ENCODE measurements around the gene DNAJB1.
"Not testable (repeated sequence)": the region's sequence is repeated elsewhere in the genome, so short reads cannot be mapped to it uniquely, and the experiment has no call there.

Gene DNAJB1

DNA sequence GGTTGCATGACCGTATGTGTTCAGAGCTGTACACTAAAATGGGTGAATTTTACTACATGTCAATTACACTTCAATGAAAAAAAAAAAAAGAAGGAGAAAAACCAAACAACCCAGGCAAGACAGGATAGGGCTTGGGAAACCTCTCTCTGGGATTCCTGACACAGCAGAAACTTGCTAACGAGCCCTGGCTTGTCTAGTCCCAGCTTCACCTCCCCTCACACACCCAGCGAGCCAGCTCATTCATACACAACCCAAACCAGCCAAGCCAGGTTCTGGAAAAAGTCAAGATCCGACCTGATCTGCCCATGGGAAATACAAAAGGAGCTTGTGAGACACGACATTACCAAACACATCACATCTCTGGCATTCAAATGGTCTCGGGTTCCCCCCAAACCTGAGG lies 7.5 kb upstream of the DNAJB1 start:
- in situ Hi-C loops (cut with HindIII; ENCODE audit: low sequenced_read_pairs): no loop called here

DNA sequence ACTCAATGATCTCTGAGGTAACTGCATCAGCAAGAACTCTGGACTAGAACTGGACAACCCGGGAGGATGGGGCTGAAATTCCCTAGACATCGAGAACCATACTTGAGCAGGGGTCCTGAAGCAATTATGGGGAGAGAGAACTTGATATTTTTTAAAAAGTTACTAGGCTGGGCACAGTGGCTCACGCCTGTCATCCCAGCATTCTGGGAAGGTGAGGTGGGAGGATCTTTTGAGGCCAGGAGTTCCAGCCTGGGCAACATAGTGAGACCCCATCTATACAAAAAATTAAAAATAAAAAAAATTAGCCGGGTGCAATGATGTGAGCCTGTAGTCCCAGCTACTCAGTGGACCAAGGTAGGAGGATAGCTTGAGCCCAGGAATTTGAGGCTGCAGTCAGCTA lies 2.3 kb upstream of the DNAJB1 start:
- in situ Hi-C loops (cut with HindIII; ENCODE audit: low sequenced_read_pairs): no loop called here

DNA sequence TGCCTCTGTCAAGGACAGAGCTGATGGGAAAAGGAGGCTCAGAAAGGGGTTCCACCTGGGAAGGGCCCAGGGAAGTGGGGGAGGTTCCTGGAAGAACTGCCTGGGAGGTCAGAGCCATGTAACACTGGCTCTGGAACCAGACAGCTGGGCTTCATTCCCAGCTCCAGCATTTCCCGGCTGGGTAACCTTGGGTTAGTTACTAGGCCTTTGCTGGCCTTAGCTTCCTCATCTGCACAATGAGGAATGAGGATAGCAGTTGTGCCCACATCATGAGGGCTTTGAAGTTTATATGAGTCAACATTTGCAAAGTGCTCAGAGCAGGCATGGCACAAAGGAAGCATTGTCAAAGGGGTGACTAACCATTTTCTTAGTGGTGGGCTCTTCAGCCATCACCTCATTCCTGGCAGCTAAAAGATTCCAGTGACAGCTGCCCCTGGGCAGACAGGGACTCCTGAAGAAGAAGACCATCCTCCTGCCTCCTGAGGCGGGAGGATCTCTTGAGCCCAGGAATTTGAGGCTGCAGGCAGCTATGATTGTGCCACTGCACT lies 1.7 kb upstream of the DNAJB1 start:
- in situ Hi-C loops (cut with HindIII; ENCODE audit: low sequenced_read_pairs): no loop called here

DNA sequence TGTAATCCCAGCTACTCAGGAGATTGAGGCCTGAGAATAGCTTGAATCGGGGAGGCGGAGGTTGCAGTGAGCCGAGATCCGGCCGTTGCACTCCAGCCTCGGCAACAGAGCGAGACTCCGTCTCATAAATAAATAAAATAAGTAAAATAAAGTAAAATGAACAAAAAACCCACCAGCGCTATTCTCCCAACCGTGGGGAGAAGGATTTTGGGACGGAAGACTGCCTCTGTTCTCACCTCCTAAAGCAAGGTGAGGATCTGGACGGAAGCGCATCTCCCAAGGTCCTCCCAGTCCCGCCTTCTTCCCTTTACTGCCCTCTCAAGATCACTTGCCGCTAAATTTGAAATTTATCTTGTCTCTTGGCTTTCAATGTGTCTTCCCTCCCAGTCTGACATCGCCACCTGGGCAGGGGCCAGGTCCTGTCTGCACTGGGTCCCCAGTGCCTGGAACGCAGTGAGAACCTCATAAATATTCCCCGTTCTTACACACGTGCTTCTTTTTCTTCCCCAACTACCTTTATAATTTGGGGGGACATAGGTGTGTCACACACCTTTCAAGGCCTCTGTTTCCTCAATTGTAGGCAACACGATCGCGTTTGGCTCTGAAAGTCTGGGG lies 1.2 kb upstream of the DNAJB1 start:
- in situ Hi-C loops (cut with HindIII; ENCODE audit: low sequenced_read_pairs): no loop called here

DNA sequence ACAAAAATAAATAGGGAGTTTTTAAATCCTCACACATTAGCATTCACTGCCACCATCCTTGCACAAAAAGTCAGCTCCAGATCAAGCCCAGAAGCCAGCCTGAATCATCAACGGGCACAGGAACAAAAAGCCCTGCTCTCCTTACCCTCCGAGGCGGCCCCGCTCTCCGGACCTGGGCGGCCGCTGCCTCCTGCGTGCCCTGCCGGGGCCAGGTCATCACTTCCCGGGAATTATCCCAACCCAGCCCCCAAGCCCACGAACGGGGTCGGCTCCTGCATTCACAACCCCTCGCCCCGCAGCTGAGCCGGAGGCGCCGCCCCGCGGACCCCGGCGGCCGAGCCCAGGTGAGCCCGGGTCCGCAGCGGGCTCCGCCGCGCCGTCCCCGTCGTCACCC lies 754 bp downstream of the DNAJB1 start:
- in situ Hi-C loops (cut with HindIII; ENCODE audit: low sequenced_read_pairs): no loop called here

DNA sequence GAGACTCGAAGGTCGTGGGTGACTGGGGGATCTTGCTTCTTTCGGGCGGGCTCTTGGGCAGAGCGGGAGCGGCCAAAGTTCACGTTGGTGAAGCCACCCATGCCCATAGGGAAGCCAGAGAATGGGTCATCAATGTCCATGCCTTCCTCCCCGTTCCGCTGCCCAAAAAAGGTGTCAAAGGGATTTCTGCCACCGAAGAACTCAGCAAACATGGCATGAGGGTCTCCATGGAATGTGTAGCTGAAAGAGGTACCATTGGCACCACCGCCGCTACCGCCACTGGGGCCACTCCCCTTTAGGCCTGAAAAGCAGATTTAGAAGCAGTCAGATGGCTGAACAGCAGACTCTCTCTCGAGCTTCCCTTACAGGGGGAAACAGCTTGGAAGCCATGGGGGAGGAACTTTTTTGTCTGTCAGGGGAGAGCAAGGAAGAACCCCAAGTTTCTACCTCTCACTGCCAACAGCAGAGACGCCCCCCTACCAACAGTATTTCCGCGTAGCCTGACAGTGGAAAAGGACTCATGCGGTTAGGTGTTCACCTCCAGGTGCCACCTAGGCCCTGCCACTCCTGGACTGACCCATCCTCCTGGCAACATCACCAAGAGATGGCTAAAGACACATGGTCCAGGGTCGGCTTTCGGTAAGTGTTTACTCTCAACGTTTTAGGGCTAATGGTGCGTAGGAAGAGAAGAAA lies 1.3 kb downstream of the DNAJB1 start:
- in situ Hi-C loops (cut with HindIII; ENCODE audit: low sequenced_read_pairs): no loop called here

DNA sequence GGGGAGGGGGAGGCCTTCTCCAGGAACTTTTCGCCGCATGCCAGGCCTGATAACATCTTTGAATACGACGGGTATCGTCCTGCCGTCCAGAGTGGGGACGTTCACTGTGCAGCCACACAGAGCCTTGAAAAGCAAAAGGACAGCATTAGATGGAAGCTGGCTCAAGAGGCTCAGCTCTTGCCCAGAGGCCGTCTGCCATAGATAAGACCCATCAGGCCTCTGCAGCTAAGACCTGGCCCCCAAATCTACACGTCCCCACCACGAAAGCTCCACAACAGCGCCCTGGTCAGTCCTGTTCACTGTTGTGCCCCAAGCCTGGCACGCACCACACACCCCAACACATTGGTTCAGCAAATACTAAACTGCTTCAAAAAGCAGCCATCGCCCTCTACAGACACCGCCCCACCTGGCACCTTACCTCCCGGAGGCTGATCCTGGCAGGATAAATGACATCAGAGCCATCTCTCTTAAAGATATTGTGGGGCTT lies 2.1 kb downstream of the DNAJB1 start:
- in situ Hi-C loops (cut with HindIII; ENCODE audit: low sequenced_read_pairs): no loop called here

DNA sequence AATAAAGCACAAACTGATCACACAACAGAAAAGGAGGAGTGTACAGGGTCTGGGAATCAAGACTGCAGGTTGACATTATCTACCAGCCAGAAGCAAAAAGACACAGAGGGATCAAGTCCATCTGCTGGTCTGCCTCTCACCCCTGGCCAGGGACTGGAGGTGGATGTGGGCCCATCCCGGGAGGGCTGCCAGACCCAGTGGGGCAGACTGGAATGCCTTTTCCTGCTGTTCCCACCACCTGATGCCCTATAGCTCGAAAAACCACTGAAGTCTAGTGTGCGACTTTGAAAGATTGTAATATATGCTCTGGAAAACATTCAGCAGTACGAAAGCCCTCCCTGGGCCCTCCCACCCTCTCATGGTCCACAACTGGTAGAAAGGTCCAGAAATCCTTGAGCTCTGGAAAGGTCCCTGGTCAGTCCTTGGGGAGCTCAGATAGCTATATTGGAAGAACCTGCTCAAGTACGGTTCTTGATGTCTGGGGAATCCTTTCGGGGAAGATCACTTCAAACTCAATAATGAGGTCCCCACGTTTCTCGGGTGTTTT lies 2.6 kb downstream of the DNAJB1 start:
- in situ Hi-C loops (cut with HindIII; ENCODE audit: low sequenced_read_pairs): no loop called here

DNA sequence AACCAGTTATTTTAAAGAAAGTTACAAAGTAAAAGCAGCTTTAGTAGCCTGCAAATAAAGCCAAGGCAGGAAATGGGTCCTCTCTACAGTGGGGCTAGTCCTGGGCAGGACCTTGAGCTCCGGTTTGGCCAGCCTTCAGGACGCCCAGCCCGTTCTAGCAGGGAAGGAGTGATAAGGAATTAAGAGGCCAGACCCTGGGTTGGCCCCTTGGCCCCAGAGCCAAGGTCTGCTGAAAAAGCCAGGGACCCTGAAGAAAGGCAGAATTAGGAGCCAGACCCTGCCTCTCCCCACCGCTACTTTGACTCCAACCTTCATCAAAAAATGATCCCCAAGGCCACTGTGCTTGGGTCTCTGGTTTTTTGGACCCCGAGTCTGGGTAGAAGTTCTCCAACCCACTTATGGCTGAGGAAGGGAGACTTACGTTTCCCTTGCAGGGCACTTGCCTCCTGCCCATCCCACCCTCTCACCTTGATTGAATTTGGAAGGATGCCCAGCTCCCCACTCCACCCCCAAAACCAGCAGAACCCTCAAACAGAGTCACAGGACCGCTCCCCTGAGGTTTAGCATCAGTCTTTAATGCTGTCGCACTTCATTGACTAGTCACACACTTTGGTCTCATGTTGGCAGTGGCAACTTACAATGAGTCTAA lies 3.9 kb downstream of the DNAJB1 start:
- in situ Hi-C loops (cut with HindIII; ENCODE audit: low sequenced_read_pairs): no loop called here

DNA sequence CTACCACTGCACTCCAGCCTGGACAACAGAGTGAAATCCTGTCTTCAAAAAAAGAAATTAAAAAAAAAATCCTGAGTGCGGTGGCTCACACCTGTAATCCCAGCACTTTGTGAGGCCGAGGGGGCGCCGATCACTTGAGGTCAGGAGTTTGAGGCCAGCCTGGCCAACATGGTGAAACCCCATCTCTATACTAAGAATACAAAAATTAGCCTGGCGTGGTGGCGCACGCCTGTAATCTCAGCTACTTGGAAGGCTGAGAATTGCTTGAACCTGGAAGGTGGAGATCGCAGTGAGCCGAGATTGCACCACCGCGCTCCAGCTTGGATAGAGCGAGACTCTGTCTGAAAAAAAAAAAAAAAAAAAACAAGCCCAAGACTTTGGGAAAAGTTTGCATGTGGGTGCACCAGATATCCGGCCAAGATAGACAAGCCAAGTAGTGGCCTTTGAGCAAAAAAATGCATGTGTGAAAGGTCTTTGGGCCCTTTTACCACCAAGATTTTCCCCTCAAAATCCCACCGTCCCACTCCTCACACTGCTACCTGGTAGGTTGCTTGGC lies 5.7 kb downstream of the DNAJB1 start:
- in situ Hi-C loops (cut with HindIII; ENCODE audit: low sequenced_read_pairs): no loop called here

DNA sequence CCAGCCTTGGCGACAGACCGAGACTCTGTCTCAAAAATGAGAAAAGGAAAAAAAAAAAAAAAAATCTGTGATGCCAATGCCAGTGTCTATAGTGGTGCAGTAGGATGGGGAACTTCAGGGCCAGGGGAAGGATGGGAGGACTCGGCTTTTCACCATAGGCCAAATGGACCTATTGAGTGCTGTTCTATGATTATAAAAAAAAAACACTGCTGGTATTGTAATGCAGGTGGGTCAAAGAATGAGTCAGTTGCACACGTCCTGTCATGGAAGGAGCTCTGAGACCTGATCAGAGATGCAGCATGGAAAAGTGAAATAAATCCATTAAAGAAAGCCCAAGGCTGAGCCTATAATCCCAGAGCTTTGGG lies 7.0 kb downstream of the DNAJB1 start:
- in situ Hi-C loops (cut with HindIII; ENCODE audit: low sequenced_read_pairs): no loop called here

DNA sequence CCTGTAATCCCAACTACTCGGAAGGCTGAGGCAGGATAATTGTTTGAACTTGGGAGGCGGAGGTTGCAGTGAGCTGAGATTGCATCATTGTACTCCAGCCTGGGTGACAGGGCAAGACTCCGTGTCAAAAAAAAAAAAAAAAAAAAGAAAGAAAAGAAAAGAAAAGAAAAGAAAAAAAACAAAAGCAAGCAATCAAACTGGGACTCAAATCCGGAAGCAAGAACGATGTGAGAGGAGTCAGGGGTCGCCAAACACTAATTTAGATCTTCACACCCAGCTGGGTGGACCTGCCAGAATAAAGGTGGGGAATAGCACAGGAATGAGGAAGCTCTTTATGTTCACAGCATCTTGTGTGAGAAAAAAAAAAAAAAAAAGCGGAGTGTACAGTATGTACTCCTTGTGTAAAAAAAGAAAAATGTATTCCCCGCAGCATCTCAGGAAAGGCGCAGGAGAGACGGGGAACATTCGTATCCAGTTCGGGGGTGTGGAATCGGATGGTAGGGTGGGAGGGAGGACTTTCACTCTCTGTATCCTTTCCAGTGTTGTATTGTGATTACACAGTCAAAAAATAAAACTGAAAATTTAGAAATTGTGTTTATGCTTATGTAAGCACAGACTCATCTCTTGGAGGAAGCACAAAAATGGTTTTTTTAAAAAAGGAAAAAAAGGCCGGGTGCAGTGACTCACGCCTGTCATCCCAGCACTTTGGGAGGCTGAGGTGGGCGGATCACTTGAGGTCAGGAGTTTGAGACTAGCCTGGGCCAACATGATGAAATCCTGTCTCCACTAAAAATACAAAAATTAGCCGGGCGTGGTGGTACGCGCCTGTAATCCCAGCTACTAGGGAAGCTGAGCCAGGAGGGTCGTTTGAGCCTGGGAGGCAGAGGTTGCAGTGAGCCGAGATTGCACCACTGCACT lies 7.6 kb downstream of the DNAJB1 start:
- in situ Hi-C loops (cut with HindIII; ENCODE audit: low sequenced_read_pairs): no loop called here

DNA sequence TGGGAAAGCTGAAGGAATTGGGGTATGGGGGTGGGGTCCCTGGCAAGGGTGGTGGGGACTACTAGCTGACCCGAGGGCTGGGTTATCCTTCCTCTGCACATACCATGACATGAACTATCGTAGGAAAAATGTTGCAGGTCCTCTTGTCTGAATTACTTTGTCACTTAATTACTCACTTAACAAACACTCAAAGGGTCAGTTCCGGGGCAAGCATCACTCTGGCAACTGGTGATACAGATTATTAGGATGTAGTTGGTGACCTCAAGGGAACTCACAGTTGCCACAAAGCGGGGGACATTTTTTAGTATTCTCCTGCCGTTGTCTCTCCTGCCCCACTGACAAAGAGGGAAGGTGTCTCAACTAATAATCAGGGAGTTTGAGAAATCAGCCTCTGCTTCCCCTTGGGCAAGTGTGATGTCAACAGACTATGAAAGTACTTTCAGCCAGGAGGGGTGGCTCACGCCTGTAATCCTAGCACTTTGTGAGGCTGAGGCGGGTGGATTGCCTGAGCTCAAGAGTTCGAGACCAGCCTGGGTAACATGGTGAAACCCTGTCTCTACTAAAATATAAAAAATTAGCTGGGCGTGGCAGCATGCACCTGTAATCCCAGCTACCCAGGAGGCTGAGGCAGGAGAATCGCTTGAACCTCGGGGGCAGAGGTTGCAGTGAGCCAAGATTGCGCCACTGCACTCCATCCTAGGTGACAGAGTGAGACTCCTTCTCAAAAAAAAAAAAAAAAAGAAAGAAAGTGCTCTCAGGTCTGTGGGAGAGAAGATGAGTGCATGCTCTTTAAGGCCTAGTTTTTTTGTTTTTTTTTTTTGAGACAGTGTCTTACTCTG lies 10.3 kb downstream of the DNAJB1 start:
- in situ Hi-C loops (cut with HindIII; ENCODE audit: low sequenced_read_pairs): no loop called here

DNA sequence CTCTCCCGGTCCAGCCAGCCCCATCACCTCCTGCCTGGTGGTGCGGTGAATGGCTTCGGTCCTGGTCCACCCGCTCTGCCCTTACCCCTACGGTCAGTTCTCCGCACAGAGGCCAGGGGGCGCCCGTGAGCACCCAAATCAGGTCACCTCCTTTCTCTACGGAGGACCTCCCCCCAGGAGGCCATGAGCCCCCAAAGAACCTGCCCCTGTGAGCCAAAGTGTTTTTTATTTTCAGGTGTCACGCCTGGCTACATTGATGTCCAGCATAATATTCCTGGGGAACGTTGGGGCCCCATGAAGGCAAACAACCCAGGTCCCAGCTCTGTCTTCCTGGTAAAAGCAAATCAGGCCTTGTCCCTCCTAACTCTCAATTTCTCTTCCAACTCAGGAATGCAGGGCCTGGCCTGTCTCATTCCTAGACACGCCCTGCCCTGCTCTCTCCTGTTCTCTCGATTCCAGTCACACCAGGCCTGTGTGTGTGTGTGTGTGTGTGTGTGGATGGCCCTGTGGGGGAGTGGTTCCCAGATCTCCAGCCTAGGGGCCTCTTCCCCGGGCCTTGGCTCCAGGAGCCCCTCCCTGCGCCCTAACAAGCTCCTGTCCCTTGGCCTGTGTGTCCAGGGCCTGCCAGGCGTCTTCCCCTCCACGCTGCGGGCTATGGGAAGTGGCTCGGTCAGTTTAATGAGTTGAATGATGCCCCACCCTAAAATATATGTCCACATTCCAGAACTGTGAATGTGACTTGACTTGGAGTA lies 12.5 kb downstream of the DNAJB1 start:
- in situ Hi-C loops (cut with HindIII; ENCODE audit: low sequenced_read_pairs): no loop called here

DNA sequence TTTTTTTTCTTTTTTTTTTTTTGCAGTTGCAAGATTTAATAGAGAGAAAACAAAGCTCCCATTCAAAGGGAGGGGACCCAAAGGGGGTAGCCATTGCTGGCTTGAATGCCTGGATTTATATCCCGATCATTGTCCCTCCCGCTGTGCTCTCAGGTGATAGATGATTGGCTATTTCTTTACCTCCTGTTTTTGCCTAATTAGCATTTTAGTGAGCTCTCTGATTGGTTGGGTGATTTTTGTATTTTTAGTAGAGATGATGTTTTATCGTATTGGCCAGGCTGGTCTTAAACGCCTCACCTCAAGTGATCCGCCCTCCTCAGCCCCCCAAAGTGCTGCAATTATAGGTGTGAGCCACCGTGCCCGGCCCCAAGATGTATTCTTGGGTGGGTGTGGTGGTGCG lies 13.6 kb downstream of the DNAJB1 start:
- in situ Hi-C loops (cut with HindIII; ENCODE audit: low sequenced_read_pairs): not testable (repeated sequence)

DNA sequence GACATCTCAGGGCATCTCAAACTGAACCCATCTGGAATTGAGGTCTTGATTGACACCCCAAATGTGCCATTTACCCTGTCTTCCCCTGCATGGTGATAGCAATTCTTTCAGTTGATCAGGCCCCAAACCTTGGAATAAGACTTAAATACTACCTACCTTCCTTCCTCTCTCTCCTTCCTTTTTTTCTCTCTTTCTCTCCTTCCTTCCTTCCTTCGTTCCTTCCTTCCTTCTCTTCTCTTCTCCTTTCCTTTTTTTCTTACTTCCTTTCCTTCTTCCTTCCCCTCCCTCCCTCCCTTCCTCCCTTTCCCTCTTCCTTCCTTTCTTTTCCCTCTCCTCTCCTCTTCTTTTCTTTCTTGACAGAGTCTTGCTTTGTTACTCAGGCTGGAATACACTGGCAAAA lies 14.9 kb downstream of the DNAJB1 start:
- in situ Hi-C loops (cut with HindIII; ENCODE audit: low sequenced_read_pairs): no loop called here

DNA sequence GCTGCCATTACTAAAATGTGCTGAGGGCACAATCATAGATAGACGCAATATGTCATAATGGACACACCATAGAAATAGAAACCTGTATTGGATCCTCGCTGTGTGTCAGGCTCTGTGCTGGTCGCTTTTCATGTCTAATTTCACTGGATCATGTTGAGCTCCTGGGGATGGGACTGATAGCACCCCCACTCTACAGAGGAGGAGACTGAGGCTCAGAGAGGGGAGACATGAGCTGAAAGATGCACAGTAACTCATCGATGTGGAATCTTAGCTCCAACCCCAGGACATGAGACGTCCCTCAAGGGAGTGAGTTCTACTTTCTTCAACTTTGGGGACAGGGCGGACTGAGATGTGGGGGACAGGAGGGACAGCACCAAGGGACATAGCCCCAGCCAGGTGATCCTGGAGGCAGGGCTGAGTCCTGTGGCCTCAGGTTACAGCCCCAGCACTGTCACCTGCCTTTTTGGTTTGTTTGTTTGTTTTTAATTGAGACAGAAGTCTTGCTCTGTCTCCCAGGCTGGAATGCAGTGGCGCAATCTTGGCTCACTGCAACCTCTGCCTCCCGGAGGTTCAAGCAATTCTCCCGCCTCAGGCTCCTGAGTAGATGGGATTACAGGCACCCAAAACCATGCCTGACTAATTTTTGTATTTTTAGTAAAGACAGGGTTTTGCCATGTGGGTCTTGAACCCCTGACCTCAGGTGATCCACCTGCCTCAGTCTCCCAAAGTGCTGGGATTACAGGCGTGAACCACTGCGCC lies 15.7 kb downstream of the DNAJB1 start:
- in situ Hi-C loops (cut with HindIII; ENCODE audit: low sequenced_read_pairs): no loop called here
